A673 (cell line): ENCODE measurements around the gene SSUH2. TPM values are rescaled to one million over a fixed set of nuclear protein-coding genes. Genes with fewer than 3 reads are reported as not detected.

ENCODE experiments used
- BruUV-seq: library from RNA; stranded (reverse); fragments of 400-500 nt; replicated peaks from 2 replicates; lab custom pipeline; 2021; lab: Mats Ljungman, UMichigan
- CTCF ChIA-PET: fragments of 300-600 bp; sonication (Branson Sonifier 250); formaldehyde crosslinking; loops from one replicate; lab custom pipeline; 2022; ENCODE audit warnings: antibody characterized with exemption; lab: Charles Lee
- POLR2A ChIA-PET: fragments of 300-600 bp; sonication (Branson Sonifier 250); formaldehyde crosslinking; loops from one replicate; lab custom pipeline; 2022; ENCODE audit warnings: antibody characterized with exemption; ENCODE audit not compliant: low non-redundant PET; lab: Charles Lee
- DNase-seq: peaks from one replicate; pipeline ENCODE4 v3.0.0-alpha.2; 2015; ENCODE audit warnings: low spot score
- H3K27ac ChIP-seq: fragments of 200-600 bp; sonication (generic); 2 replicates; pipeline ENCODE4 v1.5.1; 2016; ENCODE audit warnings: mixed run types, low read depth, mild to moderate bottlenecking, mixed read lengths, antibody characterized with exemption, low read length; ENCODE audit not compliant: poor library complexity, severe bottlenecking
- H3K27me3 ChIP-seq: fragments of 200-600 bp; sonication (generic); replicated peaks from 2 replicates; pipeline ENCODE4 v1.6.1; 2017; ENCODE audit warnings: mixed run types, low read depth, mild to moderate bottlenecking, mixed read lengths, antibody characterized with exemption, low read length; ENCODE audit not compliant: insufficient read depth, poor library complexity
- H3K36me3 ChIP-seq: fragments of 200-600 bp; sonication (generic); 2 replicates; pipeline ENCODE4 v1.6.1; 2016; ENCODE audit warnings: mixed run types, mild to moderate bottlenecking, mixed read lengths, antibody characterized with exemption, low read length; ENCODE audit not compliant: insufficient read depth, poor library complexity, severe bottlenecking
- H3K4me1 ChIP-seq: fragments of 200-600 bp; sonication (generic); 2 replicates; pipeline ENCODE4 v1.6.1; 2017; ENCODE audit warnings: mixed run types, mild to moderate bottlenecking, mixed read lengths, antibody characterized with exemption, low read length; ENCODE audit not compliant: insufficient read depth, poor library complexity, severe bottlenecking
- H3K4me3 ChIP-seq: fragments of 200-600 bp; sonication (generic); 2 replicates; pipeline ENCODE4 v1.5.1; 2016; ENCODE audit warnings: low read depth, mixed run types, mild to moderate bottlenecking, mixed read lengths, low read length; ENCODE audit not compliant: poor library complexity, severe bottlenecking
- H3K9me3 ChIP-seq: fragments of 200-600 bp; sonication (generic); 2 replicates; pipeline ENCODE4 v1.6.1; 2016; ENCODE audit warnings: mixed run types, low read depth, mild to moderate bottlenecking, mixed read lengths, antibody characterized with exemption, low read length; ENCODE audit not compliant: poor library complexity, severe bottlenecking
- EZH2 ChIP-seq: fragments of 200-600 bp; sonication (generic); IDR thresholded peaks from 2 replicates; pipeline ENCODE4 v1.6.1; 2017; ENCODE audit warnings: borderline replicate concordance, low read depth, mild to moderate bottlenecking, mixed read lengths, antibody characterized with exemption, low read length; ENCODE audit not compliant: poor library complexity, severe bottlenecking
- intact Hi-C: fragments of 100-400 bp; cut with micrococcal nuclease; formaldehyde crosslinking; loops from one replicate; pipeline ENCODE4 v1.10.0; 2022; ENCODE audit not compliant: unreplicated experiment
- total RNA-seq: library from RNA; stranded (reverse); gene quantifications from 2 replicates; pipeline ENCODE4 v1.2.3, GENCODE V29; 2021
- TF ChIP-seq, protein P1 (sequence below): fragments of 300-800, 200-600 bp; sonication (generic); conservative IDR thresholded peaks from 2 replicates; pipeline ENCODE4 v1.5.1; 2017; ENCODE audit warnings: low read depth, mild to moderate bottlenecking, antibody characterized with exemption, low read length, moderate library complexity, mixed read lengths

SSUH2 gene
- total RNA-seq, 1 experiment from 2014 or later = 3.6 TPM

DNA sequence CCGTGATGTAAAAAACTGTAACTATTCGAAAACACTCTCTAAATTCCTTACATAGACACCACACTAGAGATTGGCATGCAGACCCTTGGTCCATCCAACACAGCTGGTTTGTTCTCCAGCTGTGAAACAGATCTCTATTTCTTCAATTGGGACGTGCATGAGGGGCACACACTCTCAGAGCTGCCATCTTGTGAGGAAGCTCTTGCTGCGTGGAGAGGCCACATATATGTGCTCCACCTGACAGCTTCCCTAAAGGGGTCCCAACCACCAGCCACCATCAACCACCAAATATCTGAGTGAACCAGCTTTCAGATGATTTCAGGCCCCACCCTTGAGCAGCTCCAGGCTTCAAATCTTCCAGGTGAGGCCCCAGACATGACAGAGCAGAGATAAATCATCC is 25.6 kb downstream of the SSUH2 start:
- Histone ChIP-seq H3K36me3 (no peaks in the 10 kb centered on the region), H3K27me3 (no peaks in the 10 kb centered on the region), H3K4me3 (no peak overlapping the region), H3K9me3 (no peaks in the 10 kb centered on the region), H3K4me1 (no peaks in the 10 kb centered on the region), H3K27ac (no peak overlapping the region)
- ChIA-PET CTCF (no interaction called here), POLR2A (no interaction called here)
- TF ChIP-seq, protein P1, sequence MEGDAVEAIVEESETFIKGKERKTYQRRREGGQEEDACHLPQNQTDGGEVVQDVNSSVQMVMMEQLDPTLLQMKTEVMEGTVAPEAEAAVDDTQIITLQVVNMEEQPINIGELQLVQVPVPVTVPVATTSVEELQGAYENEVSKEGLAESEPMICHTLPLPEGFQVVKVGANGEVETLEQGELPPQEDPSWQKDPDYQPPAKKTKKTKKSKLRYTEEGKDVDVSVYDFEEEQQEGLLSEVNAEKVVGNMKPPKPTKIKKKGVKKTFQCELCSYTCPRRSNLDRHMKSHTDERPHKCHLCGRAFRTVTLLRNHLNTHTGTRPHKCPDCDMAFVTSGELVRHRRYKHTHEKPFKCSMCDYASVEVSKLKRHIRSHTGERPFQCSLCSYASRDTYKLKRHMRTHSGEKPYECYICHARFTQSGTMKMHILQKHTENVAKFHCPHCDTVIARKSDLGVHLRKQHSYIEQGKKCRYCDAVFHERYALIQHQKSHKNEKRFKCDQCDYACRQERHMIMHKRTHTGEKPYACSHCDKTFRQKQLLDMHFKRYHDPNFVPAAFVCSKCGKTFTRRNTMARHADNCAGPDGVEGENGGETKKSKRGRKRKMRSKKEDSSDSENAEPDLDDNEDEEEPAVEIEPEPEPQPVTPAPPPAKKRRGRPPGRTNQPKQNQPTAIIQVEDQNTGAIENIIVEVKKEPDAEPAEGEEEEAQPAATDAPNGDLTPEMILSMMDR = no peak
- no peak for TF ChIP-seq EZH2
- DNase-seq = no peak
- intact Hi-C loops = no loop called here
- no TSS peak for BruUV-seq

DNA sequence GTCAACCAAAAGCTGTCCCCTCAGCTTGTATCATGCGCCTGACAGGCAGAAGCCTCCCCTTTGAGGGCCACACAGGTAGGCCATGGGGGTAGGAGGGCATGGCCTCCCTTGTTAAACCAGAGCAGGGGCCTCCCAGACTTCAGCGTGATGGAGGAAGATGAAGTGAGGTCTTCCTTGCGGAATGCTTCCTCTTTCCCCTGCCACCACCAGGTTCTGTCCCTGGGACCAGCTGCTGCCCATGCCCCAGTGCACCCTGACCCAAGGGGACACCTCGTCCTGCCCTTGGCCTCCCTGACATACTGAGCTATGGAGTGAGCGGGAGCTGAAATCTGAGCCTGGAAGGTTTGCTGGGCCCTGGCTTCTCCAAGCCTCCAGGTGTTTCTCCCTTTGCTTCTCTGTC is 26.7 kb downstream of the SSUH2 start:
- intact Hi-C loops = no loop called here
- ChIA-PET POLR2A (no interaction called here), CTCF (no interaction called here)
- no peaks in the 10 kb centered on the region for H3K27me3 ChIP-seq
- no peaks in the 10 kb centered on the region for H3K36me3 ChIP-seq
- no peaks in the 10 kb centered on the region for H3K4me1 ChIP-seq
- no peaks in the 10 kb centered on the region for H3K9me3 ChIP-seq
- no peak overlapping the region for H3K4me3 ChIP-seq
- DNase-seq = no peak
- BruUV-seq = no TSS peak
- no peak for TF ChIP-seq EZH2
- TF ChIP-seq, protein P1 = no peak
- H3K27ac ChIP-seq = no peak overlapping the region

DNA sequence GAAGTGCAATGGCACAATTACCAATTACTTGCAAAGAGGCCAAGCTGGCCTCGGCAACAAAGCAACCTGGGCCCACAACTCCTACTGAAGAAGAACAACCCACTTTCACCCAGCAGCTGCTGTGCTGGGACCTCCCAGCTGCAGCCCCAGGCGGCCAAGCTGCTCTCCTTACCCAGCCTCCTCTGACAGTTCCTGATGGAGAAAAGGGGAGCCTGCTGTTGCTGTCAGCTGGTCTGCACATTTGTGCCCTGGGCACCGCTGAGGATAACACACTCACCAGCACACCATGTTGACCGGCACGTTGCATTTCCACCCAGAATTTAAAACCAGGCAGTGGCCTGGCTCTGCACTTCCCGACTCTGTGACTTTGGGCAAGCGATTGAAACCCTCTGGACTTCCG is 33.6 kb downstream of the SSUH2 start:
- no peak for TF ChIP-seq EZH2
- TF ChIP-seq, protein P1 = no peak
- DNase-seq = no peak
- ChIA-PET POLR2A (no interaction called here), CTCF (interaction anchor here (0.5 kb wide), 1 partner anchor 11 kb away, joined by 12 read pairs; no protein-coding TSS in a partner anchor)
- intact Hi-C loops = no loop called here
- Histone ChIP-seq H3K27ac (no peak overlapping the region), H3K4me3 (no peak overlapping the region), H3K4me1 (no peaks in the 10 kb centered on the region), H3K36me3 (no peaks in the 10 kb centered on the region), H3K27me3 (no peaks in the 10 kb centered on the region), H3K9me3 (no peaks in the 10 kb centered on the region)
- no TSS peak for BruUV-seq
